GM12892 (cell line): ENCODE measurements around the gene IFIH1.

ENCODE experiments used
- POLR2A ChIP-seq: IDR thresholded peaks from 2 replicates; pipeline ENCODE4 v1.6.1; 2011; ENCODE audit warnings: low read depth, low read length, control low read depth
- POLR2AphosphoS5 ChIP-seq: IDR thresholded peaks from 2 replicates; pipeline ENCODE4 v1.6.1; 2011; ENCODE audit warnings: low read depth, low read length, control low read depth

DNA sequence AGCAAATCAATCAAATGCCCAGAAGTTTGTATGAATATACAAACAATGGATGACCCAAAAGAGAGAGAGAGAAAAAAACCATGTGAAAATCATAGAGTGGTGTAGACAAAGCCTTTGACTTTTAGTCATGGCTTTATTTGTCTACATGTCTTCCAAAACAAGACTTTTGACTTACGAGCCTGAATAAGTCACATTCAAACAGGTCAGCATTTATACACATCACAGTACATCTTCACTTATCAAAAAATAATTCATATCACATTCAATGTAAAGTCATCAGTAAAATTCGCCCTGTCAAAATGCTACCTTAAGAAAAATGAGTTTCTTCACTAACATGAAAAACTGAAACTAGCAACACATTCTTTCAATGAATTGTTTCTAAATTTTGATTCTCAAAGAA lies 1.9 kb downstream of the IFIH1 start:
- TF ChIP-seq POLR2AphosphoS5 = no peak
- TF ChIP-seq POLR2A = no peak
